Measurements from ENCODE around the gene DHPS.
"Not testable (repeated sequence)": the region's sequence is repeated elsewhere in the genome, so short reads cannot be mapped to it uniquely, and the experiment has no call there.

Gene DHPS

GRCh38 chr19:12715929-12716328 is 34.2 kb upstream of the DHPS start:
- no peak for TF ChIP-seq CTCF (IDR thresholded peaks at IDR 0.05; ENCODE audit: low read depth, low read length)
- no peak overlapping the region for H3K4me3 ChIP-seq (replicated peaks in 1 of 2; ENCODE audit: low read depth in 2 of 2, low read length in 2 of 2)
- DNase-seq (ENCODE audit: low read depth in 2 of 2) = no peak

DNA sequence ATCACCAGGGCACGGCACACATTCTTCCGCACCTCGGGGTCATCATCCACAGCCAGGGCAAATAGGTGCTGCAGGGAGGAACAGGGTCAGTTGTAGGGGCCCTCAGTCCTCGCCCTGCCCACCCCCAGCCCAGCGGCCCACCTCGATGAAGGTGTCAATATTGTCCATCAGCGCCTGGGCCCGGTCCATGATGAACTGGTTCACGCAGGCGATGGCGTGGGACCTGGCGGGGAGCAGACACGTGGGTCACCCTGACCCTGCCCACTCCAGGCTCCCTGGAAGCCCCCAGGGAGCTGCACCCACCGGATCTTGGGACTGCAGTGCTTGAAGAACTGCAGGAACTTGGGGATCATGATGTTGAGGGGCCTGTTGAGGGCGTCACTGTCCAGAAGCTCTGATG is 33.4 kb upstream of the DHPS start:
- no peak for TF ChIP-seq CTCF (IDR thresholded peaks at IDR 0.05; ENCODE audit: low read depth, low read length)
- DNase-seq (ENCODE audit: low read depth in 2 of 2) = no peak
- no peak overlapping the region for H3K4me3 ChIP-seq (replicated peaks in 1 of 2; ENCODE audit: low read depth in 2 of 2, low read length in 2 of 2)

DNA sequence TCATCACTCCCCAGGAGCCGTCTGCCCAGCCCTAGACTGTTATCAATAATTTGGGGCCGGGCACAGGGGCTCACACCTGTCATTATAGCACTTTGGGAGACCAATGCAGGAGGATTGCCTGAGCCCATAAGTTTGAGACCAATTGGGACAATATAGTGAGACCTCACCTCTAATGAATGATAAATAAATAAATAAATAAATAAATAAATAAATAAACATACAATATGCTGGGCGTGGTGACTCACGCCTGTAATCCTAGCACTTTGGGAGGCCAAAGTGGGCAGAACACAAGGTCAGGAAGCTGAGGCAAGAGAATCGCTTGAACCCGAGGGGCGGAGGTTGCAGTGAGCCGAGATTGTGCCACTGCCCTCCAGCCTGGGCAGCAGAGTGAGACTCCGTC is 31.6 kb upstream of the DHPS start:
- DNase-seq (ENCODE audit: low read depth in 2 of 2); H3K4me3 ChIP-seq (replicated peaks in 1 of 2; ENCODE audit: low read depth in 2 of 2, low read length in 2 of 2): not testable (repeated sequence)

- not testable (repeated sequence) for H3K4me3 ChIP-seq (replicated peaks in 1 of 2; ENCODE audit: low read depth in 2 of 2, low read length in 2 of 2); DNase-seq (ENCODE audit: low read depth in 2 of 2)
Measured at GRCh38 chr19:12712077-12712476, 30.4 kb upstream of the DHPS start.

GRCh38 chr19:12711187-12711586 is 29.5 kb upstream of the DHPS start:
- DNase-seq (ENCODE audit: low read depth in 2 of 2) = no peak
- H3K4me3 ChIP-seq (replicated peaks in 1 of 2; ENCODE audit: low read depth in 2 of 2, low read length in 2 of 2) = no peak overlapping the region
- no peak for TF ChIP-seq CTCF (IDR thresholded peaks at IDR 0.05; ENCODE audit: low read depth, low read length)

DNA sequence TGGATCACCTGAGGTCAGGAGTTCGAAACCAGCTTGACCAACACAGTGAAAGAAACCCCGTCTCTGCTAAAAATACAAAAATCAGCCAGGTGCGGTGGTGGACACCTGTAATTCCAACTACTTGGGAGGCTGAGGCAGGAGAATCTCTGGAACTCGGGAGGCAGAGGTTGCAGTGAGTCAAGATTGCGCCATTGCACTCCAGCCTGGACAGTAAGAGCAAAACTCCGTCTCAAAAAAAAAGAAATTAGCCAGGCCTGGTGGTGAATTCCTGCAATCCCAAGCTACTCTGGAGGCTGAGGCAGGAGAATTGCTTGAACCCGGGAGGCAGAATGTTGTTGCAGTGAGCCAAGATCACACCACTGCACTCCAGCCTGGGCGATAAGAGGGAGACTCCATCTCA is 27.0 kb upstream of the DHPS start:
- no peak overlapping the region for H3K4me3 ChIP-seq (replicated peaks in 1 of 2; ENCODE audit: low read depth in 2 of 2, low read length in 2 of 2)
- DNase-seq (ENCODE audit: low read depth in 2 of 2) = no peak
- no peak for TF ChIP-seq CTCF (IDR thresholded peaks at IDR 0.05; ENCODE audit: low read depth, low read length)

DNA sequence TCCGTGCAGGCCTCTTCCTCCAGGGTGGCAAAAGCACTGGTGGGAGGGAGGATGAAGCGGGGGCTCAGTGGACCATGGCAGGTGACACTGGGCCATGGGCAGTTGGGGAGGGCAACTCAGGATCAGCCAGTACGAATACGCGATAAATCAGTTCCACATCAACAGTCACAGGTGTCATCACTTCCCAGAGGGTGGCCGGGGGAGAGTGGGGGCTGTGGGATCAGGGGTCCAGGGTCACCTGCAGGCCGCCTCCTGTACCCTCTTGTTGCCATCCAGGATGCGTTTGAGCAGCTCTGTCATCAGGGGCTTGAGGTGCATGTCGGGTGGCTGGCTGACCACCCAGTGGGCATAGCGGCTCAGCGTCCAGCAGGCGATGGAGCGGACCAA is 24.6 kb upstream of the DHPS start:
- DNase-seq (ENCODE audit: low read depth in 2 of 2) = no peak
- TF ChIP-seq CTCF (IDR thresholded peaks at IDR 0.05; ENCODE audit: low read depth, low read length) = no peak
- no peak overlapping the region for H3K4me3 ChIP-seq (replicated peaks in 1 of 2; ENCODE audit: low read depth in 2 of 2, low read length in 2 of 2)

DNA sequence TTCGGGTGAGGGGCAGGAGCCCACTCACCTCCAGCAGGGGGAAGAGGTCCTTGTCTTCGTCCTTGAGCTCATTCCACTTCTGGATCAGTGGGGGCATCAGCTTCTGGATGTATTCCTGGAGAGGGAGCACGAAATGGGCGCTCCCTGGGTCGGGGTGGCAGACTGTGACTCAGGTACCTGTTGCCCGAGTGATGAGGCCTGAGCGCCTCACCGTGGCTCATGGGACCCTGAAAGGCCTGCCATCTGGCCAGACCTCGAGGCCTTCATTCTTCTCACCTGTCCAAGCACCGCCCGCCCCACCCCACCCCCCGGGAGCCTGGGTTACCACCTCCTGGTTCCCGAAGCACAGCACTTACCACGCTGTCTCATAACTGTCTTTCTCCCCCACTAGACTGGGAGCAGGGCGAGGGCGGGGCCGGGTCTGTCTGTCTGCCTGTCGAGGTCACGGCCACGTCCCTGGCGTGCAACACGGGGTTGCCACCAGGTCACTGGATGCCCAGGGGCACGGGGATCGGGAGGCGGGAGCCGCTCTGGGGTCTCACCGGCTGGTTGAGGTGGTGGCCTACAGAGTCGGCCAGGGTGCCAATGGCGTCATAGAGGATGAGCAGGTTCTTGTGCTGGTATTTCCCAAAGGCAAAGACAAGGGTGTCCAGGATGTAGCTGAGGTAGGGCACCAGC is 24.1 kb upstream of the DHPS start:
- no peak for TF ChIP-seq CTCF (IDR thresholded peaks at IDR 0.05; ENCODE audit: low read depth, low read length)
- DNase-seq (ENCODE audit: low read depth in 2 of 2) = no peak
- no peak overlapping the region for H3K4me3 ChIP-seq (replicated peaks in 1 of 2; ENCODE audit: low read depth in 2 of 2, low read length in 2 of 2)
